ENCODE data around the gene ATL1.

ATL1 gene

GRCh38 chr14:50668826-50669143 is 108.8 kb downstream of the ATL1 start:
- no peaks in the 10 kb centered on the region for H3K27me3 ChIP-seq (ENCODE audit: control insufficient read depth, low read length)
- H3K9me2 ChIP-seq (replicated peaks; ENCODE audit: control insufficient read depth, low read length): no peaks in the 10 kb centered on the region
- peaks cover 43% of the 10 kb centered on the region for H3K4me1 ChIP-seq (ENCODE audit: control insufficient read depth, low read length)
- H3F3A ChIP-seq (ENCODE audit: control insufficient read depth, insufficient read depth): peaks cover 9% of the 10 kb centered on the region; the same call in 1 of the 2 replicates
- H4K20me1 ChIP-seq (ENCODE audit: control insufficient read depth, insufficient read depth, low read depth, low read length): no peaks in the 10 kb centered on the region
- H3K36me3 ChIP-seq (ENCODE audit: control insufficient read depth, low read length): peaks cover 11% of the 10 kb centered on the region
- TF ChIP-seq EZH2phosphoT487 (IDR thresholded peaks at IDR 0.05; ENCODE audit: borderline replicate concordance, low read length): no peak
- TF ChIP-seq, protein P1, sequence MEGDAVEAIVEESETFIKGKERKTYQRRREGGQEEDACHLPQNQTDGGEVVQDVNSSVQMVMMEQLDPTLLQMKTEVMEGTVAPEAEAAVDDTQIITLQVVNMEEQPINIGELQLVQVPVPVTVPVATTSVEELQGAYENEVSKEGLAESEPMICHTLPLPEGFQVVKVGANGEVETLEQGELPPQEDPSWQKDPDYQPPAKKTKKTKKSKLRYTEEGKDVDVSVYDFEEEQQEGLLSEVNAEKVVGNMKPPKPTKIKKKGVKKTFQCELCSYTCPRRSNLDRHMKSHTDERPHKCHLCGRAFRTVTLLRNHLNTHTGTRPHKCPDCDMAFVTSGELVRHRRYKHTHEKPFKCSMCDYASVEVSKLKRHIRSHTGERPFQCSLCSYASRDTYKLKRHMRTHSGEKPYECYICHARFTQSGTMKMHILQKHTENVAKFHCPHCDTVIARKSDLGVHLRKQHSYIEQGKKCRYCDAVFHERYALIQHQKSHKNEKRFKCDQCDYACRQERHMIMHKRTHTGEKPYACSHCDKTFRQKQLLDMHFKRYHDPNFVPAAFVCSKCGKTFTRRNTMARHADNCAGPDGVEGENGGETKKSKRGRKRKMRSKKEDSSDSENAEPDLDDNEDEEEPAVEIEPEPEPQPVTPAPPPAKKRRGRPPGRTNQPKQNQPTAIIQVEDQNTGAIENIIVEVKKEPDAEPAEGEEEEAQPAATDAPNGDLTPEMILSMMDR (IDR thresholded peaks at IDR 0.05; ENCODE audit: low read depth, low read length, poor library complexity, severe bottlenecking): no peak
- peak overlapping the region; percentile 86 for H3K4me3 ChIP-seq (ENCODE audit: low read length)
- peak overlapping the region; percentile 24; the same call in 1 of the 2 replicates for H3K27ac ChIP-seq (ENCODE audit: low read depth, low read length)
- H3K9me3 ChIP-seq (ENCODE audit: control insufficient read depth, insufficient read depth, low read length): no peaks in the 10 kb centered on the region
- H3K79me2 ChIP-seq (ENCODE audit: control insufficient read depth, low read length): peaks cover 34% of the 10 kb centered on the region
- peak overlapping the region; percentile 80 for H3K4me2 ChIP-seq (ENCODE audit: low read length)

- H3K27ac ChIP-seq (ENCODE audit: low read depth, low read length): no peak overlapping the region
- no peak overlapping the region for H3K4me3 ChIP-seq (ENCODE audit: low read length)
These were observed 109.6 kb downstream of the ATL1 start for GRCh38 chr14:50669441-50669986.

DNA sequence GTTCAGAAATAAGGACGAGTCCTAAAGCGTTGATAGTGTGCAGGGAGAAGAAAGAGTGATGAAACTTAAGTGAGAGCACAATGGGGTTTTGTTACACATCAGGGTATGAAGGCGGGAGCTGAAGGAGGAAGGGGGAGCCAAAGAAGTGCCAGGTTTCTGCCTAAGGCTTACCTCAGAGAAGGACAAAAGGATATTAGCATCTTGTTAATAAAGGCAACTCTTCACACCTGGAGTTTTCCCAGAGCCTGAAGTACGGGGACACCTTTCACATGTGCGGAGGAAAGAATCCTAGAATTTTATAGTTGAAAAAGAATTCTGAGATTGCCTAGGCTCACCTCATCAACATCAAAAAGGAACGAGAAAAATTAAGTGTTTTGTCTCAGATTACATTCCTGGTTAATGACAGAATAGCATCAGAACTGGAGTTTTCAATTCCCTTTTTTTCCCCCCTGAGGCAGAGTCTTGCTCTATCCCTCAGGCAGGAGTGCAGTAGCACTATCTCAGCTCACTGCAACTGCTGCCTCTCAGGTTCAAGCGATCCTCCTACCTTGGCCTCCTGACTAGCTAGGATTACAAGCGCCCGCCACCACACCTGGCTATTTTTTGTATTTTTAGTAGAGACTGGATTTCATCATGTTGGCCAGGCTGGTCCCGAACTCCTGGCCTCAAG is 110.4 kb downstream of the ATL1 start:
- Histone ChIP-seq H3K27me3 (ENCODE audit: control insufficient read depth, low read length) (no peaks in the 10 kb centered on the region), H3K27ac (ENCODE audit: low read depth, low read length) (no peak overlapping the region), H3K4me1 (ENCODE audit: control insufficient read depth, low read length) (peaks cover 41% of the 10 kb centered on the region), H3K4me2 (ENCODE audit: low read length) (no peak overlapping the region), H3K4me3 (ENCODE audit: low read length) (no peak overlapping the region), H3K9me2 (replicated peaks; ENCODE audit: control insufficient read depth, low read length) (no peaks in the 10 kb centered on the region), H3F3A (ENCODE audit: control insufficient read depth, insufficient read depth) (peaks cover 9% of the 10 kb centered on the region; the same call in 1 of the 2 replicates), H3K79me2 (ENCODE audit: control insufficient read depth, low read length) (peaks cover 27% of the 10 kb centered on the region), H4K20me1 (ENCODE audit: control insufficient read depth, insufficient read depth, low read depth, low read length) (no peaks in the 10 kb centered on the region), H3K36me3 (ENCODE audit: control insufficient read depth, low read length) (peaks cover 4% of the 10 kb centered on the region; the same call in 1 of the 2 replicates), H3K9me3 (ENCODE audit: control insufficient read depth, insufficient read depth, low read length) (no peaks in the 10 kb centered on the region)
- TF ChIP-seq, protein P1 (IDR thresholded peaks at IDR 0.05; ENCODE audit: low read depth, low read length, poor library complexity, severe bottlenecking): no peak
- no peak for TF ChIP-seq EZH2phosphoT487 (IDR thresholded peaks at IDR 0.05; ENCODE audit: borderline replicate concordance, low read length)

More at GRCh38 chr14:50669441-50669986, 109.6 kb downstream of the ATL1 start:
- peak overlapping the region; percentile 80 for H3K4me2 ChIP-seq (ENCODE audit: low read length)
- H3F3A ChIP-seq (ENCODE audit: control insufficient read depth, insufficient read depth): peaks cover 9% of the 10 kb centered on the region; the same call in 1 of the 2 replicates
- H3K9me2 ChIP-seq (replicated peaks; ENCODE audit: control insufficient read depth, low read length): no peaks in the 10 kb centered on the region
- H3K36me3 ChIP-seq (ENCODE audit: control insufficient read depth, low read length): peaks cover 8% of the 10 kb centered on the region
- H3K79me2 ChIP-seq (ENCODE audit: control insufficient read depth, low read length): peaks cover 31% of the 10 kb centered on the region
- H4K20me1 ChIP-seq (ENCODE audit: control insufficient read depth, insufficient read depth, low read depth, low read length): no peaks in the 10 kb centered on the region
- H3K4me1 ChIP-seq (ENCODE audit: control insufficient read depth, low read length): peaks cover 43% of the 10 kb centered on the region
- H3K27me3 ChIP-seq (ENCODE audit: control insufficient read depth, low read length): no peaks in the 10 kb centered on the region
- no peak for TF ChIP-seq EZH2phosphoT487 (IDR thresholded peaks at IDR 0.05; ENCODE audit: borderline replicate concordance, low read length)
- TF ChIP-seq, protein P1 (IDR thresholded peaks at IDR 0.05; ENCODE audit: low read depth, low read length, poor library complexity, severe bottlenecking): no peak
- no peaks in the 10 kb centered on the region for H3K9me3 ChIP-seq (ENCODE audit: control insufficient read depth, insufficient read depth, low read length)
